HCT116 (cell line): Measurements from ENCODE around the gene MYH7. TPM values are rescaled to one million over a fixed set of nuclear protein-coding genes. Genes with fewer than 3 reads are reported as not detected.

Source experiments
- ATAC-seq: fragments of 200-7000 bp; cut with Tn5 transposase; 2 replicates; pipeline ENCODE4 v1.9.1; 2020; ENCODE audit warnings: mild to moderate bottlenecking, moderate library complexity
- BruUV-seq: library from RNA; stranded (reverse); fragments of 400-500 nt; replicated peaks from 2 replicates; lab custom pipeline; 2021; lab: Mats Ljungman, UMichigan
- CTCF ChIA-PET: fragments of 300-600 bp; sonication (Branson Sonifier 250); formaldehyde crosslinking; loops from one replicate; lab custom pipeline; 2021; ENCODE audit warnings: antibody characterized with exemption; lab: Charles Lee
- POLR2A ChIA-PET: fragments of 300-600, 350-600 bp; sonication (Branson Sonifier 250); formaldehyde crosslinking; loops from one replicate; lab custom pipeline; 2021; ENCODE audit warnings: antibody characterized with exemption; lab: Charles Lee
- RAD21 ChIA-PET, 2 experiments: fragments of 300-600 bp; sonication (Branson Sonifier 250); formaldehyde crosslinking; loops; one replicate each; lab custom pipeline; 2023; ENCODE audit warnings: low total read pairs in 2 of 2; ENCODE audit not compliant: uncharacterized antibody in 2 of 2, unreplicated experiment in 2 of 2, low non-redundant PET in 1 of 2; lab: Charles Lee
- DNase-seq: peaks from one replicate; pipeline ENCODE4 v3.0.0-alpha.2; 2010; ENCODE audit warnings: low read depth, low spot score
- H2AFZ ChIP-seq: fragments of 200-600 bp; shearing (Covaris generic), sonication (generic); 2 replicates; pipeline ENCODE4 v1.6.1; 2017; ENCODE audit warnings: low read depth, mixed run types, mixed read lengths, antibody characterized with exemption, low read length; ENCODE audit not compliant: poor library complexity, severe bottlenecking
- H3K27ac ChIP-seq: 2 replicates; pipeline ENCODE4 v1.5.1; 2012; ENCODE audit warnings: low read depth, low read length
- H3K27me3 ChIP-seq: fragments of 200-600 bp; sonication (generic); 2 replicates; pipeline ENCODE4 v1.6.1; 2016; ENCODE audit warnings: mixed run types, low read length, mixed read lengths; ENCODE audit not compliant: insufficient read depth
- H3K36me3 ChIP-seq, 2 experiments: fragments of 200-500 bp in 1 of 2; fragments of 200-600 bp in 1 of 2; sonication (Bioruptor generic) in 1 of 2; sonication (generic) in 1 of 2; 2 replicates each; pipeline versions ENCODE4 v1.5.1 to v1.6.1; 2014 to 2016; ENCODE audit warnings: low read length in 2 of 2, inconsistent platforms in 1 of 2, mixed read lengths in 1 of 2, mixed run types in 1 of 2; ENCODE audit not compliant: insufficient read depth in 2 of 2, control insufficient read depth in 1 of 2
- H3K4me1 ChIP-seq, 2 experiments: fragments of 200-600 bp in 1 of 2; sonication (generic) in 1 of 2; 2 replicates each; pipeline versions ENCODE4 v1.5.1 to v1.6.1; 2012 to 2017; ENCODE audit warnings: low read length in 2 of 2, inconsistent platforms in 1 of 2, mild to moderate bottlenecking in 1 of 2, mixed read lengths in 1 of 2, mixed run types in 1 of 2, moderate library complexity in 1 of 2; ENCODE audit not compliant: insufficient read depth in 2 of 2, control insufficient read depth in 1 of 2
- H3K4me2 ChIP-seq: fragments of 200-600 bp; sonication (generic); 2 replicates; pipeline ENCODE4 v1.6.1; 2017; ENCODE audit warnings: mixed run types, low read length, mixed read lengths
- H3K4me3 ChIP-seq, 2 experiments: fragments of 200-600 bp in 1 of 2; sonication (generic) in 1 of 2; replicated peaks in 1 of 2; 2 replicates each; pipeline ENCODE4 v1.5.1; 2011 to 2016; ENCODE audit warnings: low read length in 2 of 2, control low read depth in 1 of 2, low read depth in 1 of 2, mild to moderate bottlenecking in 1 of 2, mixed read lengths in 1 of 2, mixed run types in 1 of 2
- H3K79me2 ChIP-seq: fragments of 200-600 bp; sonication (generic); 2 replicates; pipeline ENCODE4 v1.6.1; 2017; ENCODE audit warnings: mild to moderate bottlenecking, mixed run types, low read length, moderate library complexity, mixed read lengths; ENCODE audit not compliant: insufficient read depth
- H3K9ac ChIP-seq: fragments of 200-600 bp; sonication (generic); 2 replicates; pipeline ENCODE4 v1.6.1; 2016; ENCODE audit warnings: low read length, mixed read lengths
- H3K9me2 ChIP-seq: fragments of 200-600 bp; sonication (generic), shearing (Covaris generic); 2 replicates; pipeline ENCODE4 v1.6.1; 2017; ENCODE audit warnings: mixed run types, mild to moderate bottlenecking, moderate library complexity; ENCODE audit not compliant: insufficient read depth
- H3K9me3 ChIP-seq, 2 experiments: fragments of 200-500 bp in 1 of 2; fragments of 200-600 bp in 1 of 2; sonication (Bioruptor generic) in 1 of 2; sonication (generic) in 1 of 2; 2 replicates each; pipeline ENCODE4 v1.6.1; 2014 to 2017; ENCODE audit warnings: low read length in 2 of 2, mixed read lengths in 2 of 2, inconsistent platforms in 1 of 2, low read depth in 1 of 2, mild to moderate bottlenecking in 1 of 2, mixed run types in 1 of 2, moderate library complexity in 1 of 2; ENCODE audit not compliant: control insufficient read depth in 1 of 2, insufficient read depth in 1 of 2
- H4K20me1 ChIP-seq: fragments of 200-600 bp; sonication (generic), shearing (Covaris generic); 2 replicates; pipeline ENCODE4 v1.6.1; 2017; ENCODE audit warnings: mixed run types, mild to moderate bottlenecking, moderate library complexity; ENCODE audit not compliant: insufficient read depth
- CTCF ChIP-seq, 3 experiments: fragments of 200-600 bp in 1 of 3; sonication (generic) in 1 of 3; IDR thresholded peaks in 2 of 3; conservative IDR thresholded peaks in 1 of 3; 2 replicates each; pipeline ENCODE4 v1.5.1; 2012 to 2017; ENCODE audit warnings: low read depth in 2 of 3, low read length in 2 of 3, antibody characterized with exemption in 1 of 3, borderline replicate concordance in 1 of 3, control low read depth in 1 of 3, mild to moderate bottlenecking in 1 of 3, mixed read lengths in 1 of 3, mixed run types in 1 of 3, moderate library complexity in 1 of 3; ENCODE audit not compliant: insufficient read depth in 1 of 3
- EGR1 ChIP-seq: IDR thresholded peaks from 2 replicates; pipeline ENCODE4 v1.6.1; 2012; ENCODE audit warnings: low read depth
- ELF1 ChIP-seq: IDR thresholded peaks from 2 replicates; pipeline ENCODE4 v1.6.1; 2012; ENCODE audit warnings: low read depth, borderline replicate concordance
- FOSL1 ChIP-seq: IDR thresholded peaks from 2 replicates; pipeline ENCODE4 v1.6.1; 2012; ENCODE audit warnings: low read depth
- POLR2AphosphoS5 ChIP-seq: IDR thresholded peaks from 2 replicates; pipeline ENCODE4 v1.6.1; 2011; ENCODE audit warnings: mild to moderate bottlenecking, low read depth, low read length, moderate library complexity
- RAD21 ChIP-seq: IDR thresholded peaks from 2 replicates; pipeline ENCODE4 v1.6.1; 2012; ENCODE audit warnings: low read depth, mild to moderate bottlenecking
- SIN3A ChIP-seq: IDR thresholded peaks from 2 replicates; pipeline ENCODE4 v1.6.1; 2012; ENCODE audit warnings: low read depth
- SP1 ChIP-seq: IDR thresholded peaks from 2 replicates; pipeline ENCODE4 v1.6.1; 2012; ENCODE audit warnings: low read depth
- TCF7L2 ChIP-seq: IDR thresholded peaks from 2 replicates; pipeline ENCODE4 v1.7.0; 2011; ENCODE audit warnings: borderline replicate concordance, inconsistent platforms; ENCODE audit not compliant: insufficient read depth, insufficient read length; ENCODE audit errors: extremely low read depth
- intact Hi-C: fragments of 100-400 bp; cut with micrococcal nuclease; formaldehyde crosslinking; loops from 2 replicates; pipeline ENCODE4 v1.10.0; 2022
- total RNA-seq: library from RNA; stranded (reverse); gene quantifications from one replicate; pipeline ENCODE4 v1.2.1, GENCODE V29; 2021; ENCODE audit not compliant: unreplicated experiment
- TF ChIP-seq, protein P1 (sequence below): IDR thresholded peaks from 2 replicates; pipeline ENCODE4 v1.6.1; 2012
- TF ChIP-seq, protein P2 (sequence below): IDR thresholded peaks from 2 replicates; pipeline ENCODE4 v1.6.1; 2012

MYH7 gene
- total RNA-seq, 1 experiment from 2014 or later = not detected

GRCh38 chr14:23482823-23483148 lies 47.3 kb upstream of the MYH7 start:
- H4K20me1 ChIP-seq = no peaks in the 10 kb centered on the region
- no peaks in the 10 kb centered on the region for H3K27me3 ChIP-seq
- ChIA-PET RAD21 (no interaction called here), POLR2A (no interaction called here), CTCF (no interaction called here)
- 0 out of 2 replicates have a peak, but pooled peaks cover 2% of the 10 kb centered on the region for H3K79me2 ChIP-seq
- H3K9ac ChIP-seq = no peak overlapping the region
- TF ChIP-seq SP1 (no peak), FOSL1 (no peak), TCF7L2 (no peak), POLR2AphosphoS5 (no peak)
- no peaks in the 10 kb centered on the region for H3K9me2 ChIP-seq
- ATAC-seq (no peak), DNase-seq (no peak)
- no peak overlapping the region for H3K4me2 ChIP-seq
- H3K27ac ChIP-seq = no peak overlapping the region
- H2AFZ ChIP-seq = no peak overlapping the region
- no peaks in the 10 kb centered on the region for H3K9me3 ChIP-seq
- intact Hi-C loops = no loop called here
- H3K4me1 ChIP-seq = no peaks in the 10 kb centered on the region
- peaks cover 5 to 19% of the 10 kb centered on the region in 2 experiments; a peak in 3 of 4 replicates for H3K36me3 ChIP-seq
- BruUV-seq = no TSS peak
- H3K4me3 ChIP-seq = no peak overlapping the region

DNA sequence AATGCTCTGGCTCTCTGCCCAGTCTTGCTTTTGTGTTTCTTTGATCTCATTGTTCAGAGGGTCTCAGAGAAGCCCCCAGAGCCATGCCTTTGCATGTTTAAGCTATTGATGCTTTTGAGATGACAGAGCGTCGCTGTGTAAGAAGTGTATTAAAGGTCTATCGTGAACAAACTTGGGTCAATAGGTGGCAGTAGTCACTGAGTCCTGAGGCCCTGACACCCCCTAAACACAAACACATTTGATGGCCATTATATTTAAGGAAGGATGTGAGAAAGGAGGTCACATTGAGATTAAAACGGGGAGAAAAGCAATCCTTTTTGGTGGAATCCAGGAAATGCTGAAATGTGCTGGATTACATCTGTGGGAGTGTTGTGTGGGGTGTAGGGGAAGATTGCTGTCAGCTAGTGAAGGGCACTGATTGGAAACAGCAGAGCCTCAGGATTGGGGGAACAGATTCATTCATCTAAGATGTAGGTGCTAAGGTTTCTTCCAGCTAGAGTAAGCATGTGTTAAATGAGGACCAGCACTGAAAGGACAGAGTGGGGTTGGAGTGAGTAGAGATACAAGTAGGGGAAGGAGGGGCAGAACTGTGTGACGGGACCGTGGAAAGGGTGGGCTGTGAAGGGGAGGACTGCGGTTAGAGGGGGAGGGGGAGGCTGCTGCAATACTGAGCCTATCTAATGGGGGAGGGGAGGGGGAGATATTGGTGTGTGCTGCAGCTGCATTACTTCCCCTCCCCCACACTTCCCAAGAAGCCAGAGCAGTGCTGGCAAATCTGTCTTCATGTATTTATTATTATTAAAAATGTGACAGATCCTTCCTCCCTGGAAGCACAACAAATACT lies 46.7 kb upstream of the MYH7 start:
- Histone ChIP-seq H3K9me2 (no peaks in the 10 kb centered on the region), H3K27ac (no peak overlapping the region), H3K27me3 (no peaks in the 10 kb centered on the region), H4K20me1 (no peaks in the 10 kb centered on the region), H3K36me3 (peaks cover 11 to 22% of the 10 kb centered on the region in 2 experiments; a peak in 3 of 4 replicates), H3K4me1 (no peaks in the 10 kb centered on the region), H2AFZ (no peak overlapping the region), H3K79me2 (0 out of 2 replicates have a peak, but pooled peaks cover 2% of the 10 kb centered on the region), H3K4me3 (no peak overlapping the region), H3K4me2 (no peak overlapping the region), H3K9me3 (no peaks in the 10 kb centered on the region), H3K9ac (no peak overlapping the region)
- ChIA-PET CTCF (interaction anchor here (0.8 to 6.0 kb wide), 2 partner anchors 77 to 81 kb away, joined by 3 to 69 read pairs; no protein-coding TSS in a partner anchor), RAD21 (no interaction called here), POLR2A (no interaction called here)
- TF ChIP-seq SP1 = no peak
- no peak for TF ChIP-seq ELF1
- TF ChIP-seq, protein P1, sequence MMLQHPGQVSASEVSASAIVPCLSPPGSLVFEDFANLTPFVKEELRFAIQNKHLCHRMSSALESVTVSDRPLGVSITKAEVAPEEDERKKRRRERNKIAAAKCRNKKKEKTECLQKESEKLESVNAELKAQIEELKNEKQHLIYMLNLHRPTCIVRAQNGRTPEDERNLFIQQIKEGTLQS = no peak
- TF ChIP-seq RAD21 = no peak
- no peak for TF ChIP-seq EGR1
- TF ChIP-seq, protein P2, sequence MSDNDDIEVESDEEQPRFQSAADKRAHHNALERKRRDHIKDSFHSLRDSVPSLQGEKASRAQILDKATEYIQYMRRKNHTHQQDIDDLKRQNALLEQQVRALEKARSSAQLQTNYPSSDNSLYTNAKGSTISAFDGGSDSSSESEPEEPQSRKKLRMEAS = no peak
- no peak for TF ChIP-seq SIN3A
- peak in 1 of 3 experiments; percentile 24; a peak in 1 of 6 replicates for TF ChIP-seq CTCF (IDR thresholded peaks at IDR 0.05 in 2 of 3, conservative IDR thresholded peaks at IDR 0.05 in 1 of 3; ENCODE audit: borderline replicate concordance in 1 of 3, insufficient read depth in 1 of 3, low read depth in 2 of 3, low read length in 2 of 3)
- intact Hi-C loops = no loop called here
- BruUV-seq = no TSS peak
- ATAC-seq = no peak
- no peak for DNase-seq
